Vagina (tissue), 2 donors: Measurements from ENCODE around the gene KRTAP5-5. TPM values are rescaled to one million over a fixed set of nuclear protein-coding genes. Genes with fewer than 3 reads are reported as not detected.

Source experiments
- DNase-seq, 2 donors: peaks; one replicate each; pipeline ENCODE4 v3.0.0-alpha.2; 2017; ENCODE audit errors: extremely low spot score in 2 of 2
- H3K27ac ChIP-seq: fragments of 200-600 bp; sonication (generic); one replicate; pipeline ENCODE4 v1.5.1; 2019
- H3K27me3 ChIP-seq: fragments of 200-600 bp; sonication (generic); one replicate; pipeline ENCODE4 v1.5.1; 2019
- H3K36me3 ChIP-seq, 2 donors: fragments of 200-600 bp; sonication (generic); one replicate each; pipeline ENCODE4 v1.5.1; 2017 to 2019
- H3K4me1 ChIP-seq: fragments of 200-600 bp; sonication (generic); one replicate; pipeline ENCODE4 v1.5.1; 2019
- H3K4me3 ChIP-seq, 2 donors: fragments of 200-600 bp; sonication (generic); 1 replicate in 1 of 2; 2 replicates in 1 of 2; pipeline ENCODE4 v1.5.1; 2016 to 2019
- H3K9me3 ChIP-seq: fragments of 200-600 bp; sonication (generic); one replicate; pipeline ENCODE4 v1.5.1; 2019
- POLR2A ChIP-seq, 2 donors: fragments of 450-650 bp; IDR thresholded peaks; one replicate each; pipeline ENCODE4 v1.6.1; 2017; ENCODE audit warnings: antibody characterized with exemption in 2 of 2, mild to moderate bottlenecking in 2 of 2, moderate library complexity in 2 of 2
- POLR2AphosphoS5 ChIP-seq, 2 donors: sonication (generic); formaldehyde crosslinking; IDR thresholded peaks; one replicate each; pipeline ENCODE4 v1.9.0; 2017; ENCODE audit warnings: antibody characterized with exemption in 2 of 2, mild to moderate bottlenecking in 2 of 2, low read depth in 1 of 2; ENCODE audit not compliant: insufficient read depth in 1 of 2
- intact Hi-C: fragments of 100-400 bp; cut with DNase I; formaldehyde crosslinking; loops from one replicate; pipeline ENCODE4 v1.15.1; 2023
- total RNA-seq: library from RNA; depleted of rRNA; stranded (reverse); fragments of >200 nt; gene quantifications from one replicate; pipeline ENCODE4 v1.2.3, GENCODE V29; 2016
- TF ChIP-seq, protein P1 (sequence below), 3 experiments: fragments of 450-650 bp in 2 of 3; fragments of 200-600 bp in 1 of 3; sonication (generic) in 1 of 3; IDR thresholded peaks; one replicate each; pipeline ENCODE4 v1.5.1; 2017 to 2019; ENCODE audit warnings: antibody characterized with exemption in 3 of 3, mild to moderate bottlenecking in 2 of 3, moderate library complexity in 2 of 3

Gene KRTAP5-5
- total RNA-seq, 1 donor from 2014 or later = not detected

- H3K4me3 ChIP-seq = no peak overlapping the region
- H3K36me3 ChIP-seq = no peaks in the 10 kb centered on the region
- no peak overlapping the region for H3K27ac ChIP-seq
- intact Hi-C loops = loop anchor here (10.0 kb wide), 1 partner anchor 503 kb away; no protein-coding TSS in a partner anchor
- DNase-seq = no peak
- no peak for TF ChIP-seq POLR2A (IDR thresholded peaks at IDR 0.05)
- TF ChIP-seq POLR2AphosphoS5 (IDR thresholded peaks at IDR 0.05; ENCODE audit: insufficient read depth in 1 of 2, low read depth in 1 of 2) = no peak
- TF ChIP-seq, protein P1, sequence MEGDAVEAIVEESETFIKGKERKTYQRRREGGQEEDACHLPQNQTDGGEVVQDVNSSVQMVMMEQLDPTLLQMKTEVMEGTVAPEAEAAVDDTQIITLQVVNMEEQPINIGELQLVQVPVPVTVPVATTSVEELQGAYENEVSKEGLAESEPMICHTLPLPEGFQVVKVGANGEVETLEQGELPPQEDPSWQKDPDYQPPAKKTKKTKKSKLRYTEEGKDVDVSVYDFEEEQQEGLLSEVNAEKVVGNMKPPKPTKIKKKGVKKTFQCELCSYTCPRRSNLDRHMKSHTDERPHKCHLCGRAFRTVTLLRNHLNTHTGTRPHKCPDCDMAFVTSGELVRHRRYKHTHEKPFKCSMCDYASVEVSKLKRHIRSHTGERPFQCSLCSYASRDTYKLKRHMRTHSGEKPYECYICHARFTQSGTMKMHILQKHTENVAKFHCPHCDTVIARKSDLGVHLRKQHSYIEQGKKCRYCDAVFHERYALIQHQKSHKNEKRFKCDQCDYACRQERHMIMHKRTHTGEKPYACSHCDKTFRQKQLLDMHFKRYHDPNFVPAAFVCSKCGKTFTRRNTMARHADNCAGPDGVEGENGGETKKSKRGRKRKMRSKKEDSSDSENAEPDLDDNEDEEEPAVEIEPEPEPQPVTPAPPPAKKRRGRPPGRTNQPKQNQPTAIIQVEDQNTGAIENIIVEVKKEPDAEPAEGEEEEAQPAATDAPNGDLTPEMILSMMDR (IDR thresholded peaks at IDR 0.05) = no peak
- H3K27me3 ChIP-seq = no peaks in the 10 kb centered on the region
- H3K9me3 ChIP-seq = no peaks in the 10 kb centered on the region
- H3K4me1 ChIP-seq = peaks cover 9% of the 10 kb centered on the region
Measured at GRCh38 chr11:1651411-1651980, 21.9 kb downstream of the KRTAP5-5 start.

- Histone ChIP-seq H3K4me1 (peaks cover 9% of the 10 kb centered on the region), H3K36me3 (no peaks in the 10 kb centered on the region), H3K27ac (no peak overlapping the region), H3K27me3 (no peaks in the 10 kb centered on the region), H3K4me3 (no peak overlapping the region), H3K9me3 (no peaks in the 10 kb centered on the region)
- TF ChIP-seq POLR2AphosphoS5 (IDR thresholded peaks at IDR 0.05; ENCODE audit: insufficient read depth in 1 of 2, low read depth in 1 of 2) = no peak
- TF ChIP-seq POLR2A (IDR thresholded peaks at IDR 0.05) = no peak
- TF ChIP-seq, protein P1 (IDR thresholded peaks at IDR 0.05) = no peak
- DNase-seq = no peak
- intact Hi-C loops = loop anchor here (10.0 kb wide), 1 partner anchor 503 kb away; no protein-coding TSS in a partner anchor
Measured at GRCh38 chr11:1652026-1652425, 22.5 kb downstream of the KRTAP5-5 start.

DNA sequence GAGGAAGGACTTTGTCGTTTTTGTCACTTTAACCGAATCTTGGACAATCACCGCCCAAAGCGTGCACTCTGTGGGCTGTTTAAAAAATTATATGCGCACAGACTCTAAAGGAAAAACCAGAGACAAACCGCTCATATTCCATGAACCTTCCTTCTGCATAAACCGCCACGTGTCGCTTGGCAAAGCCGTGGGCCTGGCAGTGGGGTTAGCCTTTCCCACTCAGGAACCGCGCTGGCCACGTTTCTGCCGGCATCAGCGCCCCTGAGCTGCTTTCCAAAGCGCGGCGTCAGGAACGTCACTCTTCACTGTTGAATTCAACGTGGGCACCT lies 22.8 kb downstream of the KRTAP5-5 start:
- H3K4me1 ChIP-seq = peaks cover 9% of the 10 kb centered on the region
- DNase-seq = no peak
- H3K4me3 ChIP-seq = no peak overlapping the region
- no peaks in the 10 kb centered on the region for H3K36me3 ChIP-seq
- TF ChIP-seq, protein P1 (IDR thresholded peaks at IDR 0.05) = no peak
- TF ChIP-seq POLR2AphosphoS5 (IDR thresholded peaks at IDR 0.05; ENCODE audit: insufficient read depth in 1 of 2, low read depth in 1 of 2) = no peak
- TF ChIP-seq POLR2A (IDR thresholded peaks at IDR 0.05) = no peak
- H3K9me3 ChIP-seq = no peaks in the 10 kb centered on the region
- no peaks in the 10 kb centered on the region for H3K27me3 ChIP-seq
- intact Hi-C loops = loop anchor here (10.0 kb wide), 1 partner anchor 502 kb away; no protein-coding TSS in a partner anchor
- H3K27ac ChIP-seq = no peak overlapping the region

DNA sequence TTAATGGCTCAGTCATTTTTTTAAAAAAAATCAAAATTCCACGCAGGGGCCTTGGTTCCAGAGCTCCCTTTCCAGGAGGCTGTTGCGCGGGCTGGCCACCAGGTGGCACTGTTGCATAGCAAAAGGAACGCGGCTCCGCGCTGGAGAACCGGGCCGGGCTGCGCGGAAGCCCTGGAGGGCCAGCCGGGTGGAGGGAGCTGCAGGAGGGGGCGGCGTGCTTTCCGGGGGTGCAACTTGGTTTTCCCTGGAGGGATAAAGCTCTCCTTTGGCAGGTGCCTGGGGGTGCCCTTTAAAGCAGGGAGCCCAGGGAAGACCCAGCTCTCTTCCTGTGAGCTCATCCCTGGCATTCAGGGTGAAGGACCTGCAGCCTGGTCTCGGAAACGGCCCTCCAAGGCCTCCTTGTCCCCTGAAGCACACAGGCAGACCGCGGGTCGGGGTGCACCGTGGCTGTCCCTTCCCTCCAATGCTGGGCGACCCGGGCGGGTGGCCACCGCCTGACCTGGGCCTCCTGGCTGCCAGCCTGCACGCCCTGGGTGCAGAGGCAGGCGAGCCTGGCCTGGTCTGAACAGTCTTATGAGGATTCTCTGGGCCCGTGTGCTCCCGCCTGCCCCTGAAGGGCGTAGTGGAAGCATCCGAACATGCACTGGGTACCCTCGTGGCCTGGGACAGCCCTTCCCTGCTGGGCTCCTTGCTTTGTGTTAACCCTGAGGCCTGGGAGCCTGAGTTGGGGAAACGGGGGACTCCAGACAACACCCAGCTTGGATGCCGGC lies 23.4 kb downstream of the KRTAP5-5 start:
- intact Hi-C loops = loop anchor here (10.0 kb wide), 1 partner anchor 502 kb away; no protein-coding TSS in a partner anchor

More for the DNA sequence above, 23.4 kb downstream of the KRTAP5-5 start:
- Histone ChIP-seq H3K4me1 (peaks cover 9% of the 10 kb centered on the region), H3K27ac (no peak overlapping the region), H3K9me3 (no peaks in the 10 kb centered on the region), H3K4me3 (no peak overlapping the region), H3K27me3 (no peaks in the 10 kb centered on the region), H3K36me3 (no peaks in the 10 kb centered on the region)
- TF ChIP-seq POLR2A (IDR thresholded peaks at IDR 0.05) (no peak), POLR2AphosphoS5 (IDR thresholded peaks at IDR 0.05; ENCODE audit: insufficient read depth in 1 of 2, low read depth in 1 of 2) (no peak)
- TF ChIP-seq, protein P1 (IDR thresholded peaks at IDR 0.05) = peak; percentile 87 to 99 (median 98)
- DNase-seq = no peak
